GM21576 (cell line): Measurements from ENCODE around the gene PTGER2.

Experiments used
- ATAC-seq: cut with Tn5 transposase; IDR thresholded peaks from one replicate; pipeline ENCODE4 v1.9.1; 2021; ENCODE audit warnings: mild to moderate bottlenecking, moderate library complexity; ENCODE audit not compliant: unreplicated experiment

Gene PTGER2

GRCh38 chr14:52333823-52334657, 19.9 kb downstream of the PTGER2 start:
- ATAC-seq: no peak

- no peak for ATAC-seq
These were observed 22.1 kb downstream of the PTGER2 start for GRCh38 chr14:52336241-52336640.

GRCh38 chr14:52338051-52338681, 24.1 kb downstream of the PTGER2 start:
- ATAC-seq: no peak

- ATAC-seq: no peak
These were observed 25.1 kb downstream of the PTGER2 start for GRCh38 chr14:52339262-52339661.

GRCh38 chr14:52342849-52343596, 28.9 kb downstream of the PTGER2 start:
- no peak for ATAC-seq

- ATAC-seq: no peak
These were observed 32.7 kb downstream of the PTGER2 start for GRCh38 chr14:52346778-52347177.

- ATAC-seq: no peak
These were observed 34.2 kb downstream of the PTGER2 start for GRCh38 chr14:52348279-52348678.

GRCh38 chr14:52348776-52349175, 34.7 kb downstream of the PTGER2 start:
- ATAC-seq: no peak

GRCh38 chr14:52349731-52350130, 35.6 kb downstream of the PTGER2 start:
- ATAC-seq: no peak

GRCh38 chr14:52350445-52350844, 36.3 kb downstream of the PTGER2 start:
- no peak for ATAC-seq

- ATAC-seq: no peak
These were observed 37.3 kb downstream of the PTGER2 start for GRCh38 chr14:52351233-52352060.

GRCh38 chr14:52352061-52352491, 38.0 kb downstream of the PTGER2 start:
- no peak for ATAC-seq

GRCh38 chr14:52352569-52352968, 38.5 kb downstream of the PTGER2 start:
- ATAC-seq: no peak

- no peak for ATAC-seq
These were observed 40.1 kb downstream of the PTGER2 start for GRCh38 chr14:52354242-52354641.

- no peak for ATAC-seq
These were observed 40.9 kb downstream of the PTGER2 start for GRCh38 chr14:52355016-52355431.

- ATAC-seq: no peak
These were observed 41.4 kb downstream of the PTGER2 start for GRCh38 chr14:52355526-52355925.

GRCh38 chr14:52356025-52356424, 41.9 kb downstream of the PTGER2 start:
- no peak for ATAC-seq

- ATAC-seq: no peak
These were observed 46.7 kb downstream of the PTGER2 start for GRCh38 chr14:52360831-52361230.

- ATAC-seq: no peak
These were observed 49.1 kb downstream of the PTGER2 start for GRCh38 chr14:52363041-52363704.

GRCh38 chr14:52363961-52364360, 49.8 kb downstream of the PTGER2 start:
- no peak for ATAC-seq
